ENCODE measurements around the gene OR4D2.

The OR4D2 gene

GRCh38 chr17:58147930-58148434 lies 18.8 kb upstream of the OR4D2 start, which contains the start of gene OR4D1:
OR4D1 (plus strand) TSS chr17:58148384; CDS start chr17:58155154, 6,770 bp downstream.
- no peak for ATAC-seq (ENCODE audit: low read depth)
- H3K9me3 ChIP-seq (ENCODE audit: severe bottlenecking) = peaks cover 2% of the 10 kb centered on the region

GRCh38 chr17:58148609-58149008 lies 18.2 kb upstream of the OR4D2 start:
- H3K36me3 ChIP-seq (ENCODE audit: low read depth) = no peaks in the 10 kb centered on the region
- ATAC-seq (ENCODE audit: low read depth) = no peak
- TF ChIP-seq, protein P1, sequence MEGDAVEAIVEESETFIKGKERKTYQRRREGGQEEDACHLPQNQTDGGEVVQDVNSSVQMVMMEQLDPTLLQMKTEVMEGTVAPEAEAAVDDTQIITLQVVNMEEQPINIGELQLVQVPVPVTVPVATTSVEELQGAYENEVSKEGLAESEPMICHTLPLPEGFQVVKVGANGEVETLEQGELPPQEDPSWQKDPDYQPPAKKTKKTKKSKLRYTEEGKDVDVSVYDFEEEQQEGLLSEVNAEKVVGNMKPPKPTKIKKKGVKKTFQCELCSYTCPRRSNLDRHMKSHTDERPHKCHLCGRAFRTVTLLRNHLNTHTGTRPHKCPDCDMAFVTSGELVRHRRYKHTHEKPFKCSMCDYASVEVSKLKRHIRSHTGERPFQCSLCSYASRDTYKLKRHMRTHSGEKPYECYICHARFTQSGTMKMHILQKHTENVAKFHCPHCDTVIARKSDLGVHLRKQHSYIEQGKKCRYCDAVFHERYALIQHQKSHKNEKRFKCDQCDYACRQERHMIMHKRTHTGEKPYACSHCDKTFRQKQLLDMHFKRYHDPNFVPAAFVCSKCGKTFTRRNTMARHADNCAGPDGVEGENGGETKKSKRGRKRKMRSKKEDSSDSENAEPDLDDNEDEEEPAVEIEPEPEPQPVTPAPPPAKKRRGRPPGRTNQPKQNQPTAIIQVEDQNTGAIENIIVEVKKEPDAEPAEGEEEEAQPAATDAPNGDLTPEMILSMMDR (IDR thresholded peaks at IDR 0.05; ENCODE audit: poor library complexity, severe bottlenecking) = no peak
- no peak for DNase-seq (ENCODE audit: low spot score)
- no peaks in the 10 kb centered on the region for H3K4me1 ChIP-seq (ENCODE audit: insufficient read depth, poor library complexity, severe bottlenecking)
- H3K27ac ChIP-seq (ENCODE audit: poor library complexity, severe bottlenecking) = no peak overlapping the region
- no peak overlapping the region for H3K4me3 ChIP-seq (ENCODE audit: severe bottlenecking)
- H3K27me3 ChIP-seq (ENCODE audit: insufficient read depth, poor library complexity, severe bottlenecking) = peaks cover 73% of the 10 kb centered on the region
- peaks cover 2% of the 10 kb centered on the region for H3K9me3 ChIP-seq (ENCODE audit: severe bottlenecking)

More at GRCh38 chr17:58147930-58148434, 18.8 kb upstream of the OR4D2 start, which contains the start of gene OR4D1:
- TF ChIP-seq, protein P1 (IDR thresholded peaks at IDR 0.05; ENCODE audit: poor library complexity, severe bottlenecking) = no peak
- H3K27me3 ChIP-seq (ENCODE audit: insufficient read depth, poor library complexity, severe bottlenecking) = peaks cover 69% of the 10 kb centered on the region
- H3K4me1 ChIP-seq (ENCODE audit: insufficient read depth, poor library complexity, severe bottlenecking) = no peaks in the 10 kb centered on the region
- H3K27ac ChIP-seq (ENCODE audit: poor library complexity, severe bottlenecking) = no peak within 1 kb of the TSS
- no peak for DNase-seq (ENCODE audit: low spot score)
- H3K4me3 ChIP-seq (ENCODE audit: severe bottlenecking) = no peak within 1 kb of the TSS
- no peaks in the 10 kb centered on the region for H3K36me3 ChIP-seq (ENCODE audit: low read depth)

DNA sequence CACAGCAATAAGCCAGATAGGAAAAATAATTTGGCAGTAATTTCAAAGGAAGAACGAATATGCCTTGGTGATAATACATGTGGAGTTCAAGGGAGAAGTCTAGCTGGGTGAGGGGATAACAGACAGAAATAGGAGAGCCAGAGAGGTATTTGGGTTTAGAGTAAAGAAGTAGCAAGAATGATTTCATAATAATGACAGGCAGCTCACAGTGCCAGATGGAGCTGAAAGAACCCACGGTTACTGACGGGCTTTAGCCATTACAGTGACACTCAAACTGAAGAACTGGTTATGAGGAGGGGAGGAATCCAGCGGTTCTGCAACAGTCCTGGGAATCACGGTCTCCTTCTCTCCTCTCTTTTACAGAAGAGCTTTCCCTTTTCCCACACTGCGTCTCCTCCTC lies 16.4 kb upstream of the OR4D2 start:
- TF ChIP-seq, protein P1 (IDR thresholded peaks at IDR 0.05; ENCODE audit: poor library complexity, severe bottlenecking) = no peak
- no peak for DNase-seq (ENCODE audit: low spot score)
- H3K4me1 ChIP-seq (ENCODE audit: insufficient read depth, poor library complexity, severe bottlenecking) = no peaks in the 10 kb centered on the region

GRCh38 chr17:58153046-58153445 lies 13.7 kb upstream of the OR4D2 start:
- Histone ChIP-seq H3K9me3 (ENCODE audit: severe bottlenecking) (no peaks in the 10 kb centered on the region), H3K27ac (ENCODE audit: poor library complexity, severe bottlenecking) (no peak overlapping the region), H3K4me3 (ENCODE audit: severe bottlenecking) (no peak overlapping the region), H3K4me1 (ENCODE audit: insufficient read depth, poor library complexity, severe bottlenecking) (no peaks in the 10 kb centered on the region), H3K27me3 (ENCODE audit: insufficient read depth, poor library complexity, severe bottlenecking) (peaks cover 92% of the 10 kb centered on the region), H3K36me3 (ENCODE audit: low read depth) (no peaks in the 10 kb centered on the region)
- no peak for DNase-seq (ENCODE audit: low spot score)
- TF ChIP-seq, protein P1 (IDR thresholded peaks at IDR 0.05; ENCODE audit: poor library complexity, severe bottlenecking) = no peak
- ATAC-seq (ENCODE audit: low read depth) = no peak

More for the DNA sequence above, 16.4 kb upstream of the OR4D2 start:
- H3K27me3 ChIP-seq (ENCODE audit: insufficient read depth, poor library complexity, severe bottlenecking) = peaks cover 86% of the 10 kb centered on the region
- no peaks in the 10 kb centered on the region for H3K36me3 ChIP-seq (ENCODE audit: low read depth)
- peaks cover 1% of the 10 kb centered on the region for H3K9me3 ChIP-seq (ENCODE audit: severe bottlenecking)
- no peak overlapping the region for H3K4me3 ChIP-seq (ENCODE audit: severe bottlenecking)
- H3K27ac ChIP-seq (ENCODE audit: poor library complexity, severe bottlenecking) = no peak overlapping the region
- ATAC-seq (ENCODE audit: low read depth) = no peak

- no peaks in the 10 kb centered on the region for H3K4me1 ChIP-seq (ENCODE audit: insufficient read depth, poor library complexity, severe bottlenecking)
- no peaks in the 10 kb centered on the region for H3K9me3 ChIP-seq (ENCODE audit: severe bottlenecking)
- no peak overlapping the region for H3K27ac ChIP-seq (ENCODE audit: poor library complexity, severe bottlenecking)
- no peaks in the 10 kb centered on the region for H3K36me3 ChIP-seq (ENCODE audit: low read depth)
- no peak for DNase-seq (ENCODE audit: low spot score)
- no peak for ATAC-seq (ENCODE audit: low read depth)
- H3K27me3 ChIP-seq (ENCODE audit: insufficient read depth, poor library complexity, severe bottlenecking) = peaks cover 94% of the 10 kb centered on the region
- TF ChIP-seq, protein P1 (IDR thresholded peaks at IDR 0.05; ENCODE audit: poor library complexity, severe bottlenecking) = no peak
- H3K4me3 ChIP-seq (ENCODE audit: severe bottlenecking) = no peak overlapping the region
Observed at GRCh38 chr17:58153671-58154070, 13.1 kb upstream of the OR4D2 start.
